Mucosa of descending colon (tissue), 3 donors: Measurements from ENCODE around the gene SLC30A7. TPM values are rescaled to one million over a fixed set of nuclear protein-coding genes. Genes with fewer than 3 reads are reported as not detected.
"Not testable (repeated sequence)": the region's sequence is repeated elsewhere in the genome, so short reads cannot be mapped to it uniquely, and the experiment has no call there.

Source experiments
- ATAC-seq: fragments of 200-7000 bp; cut with Tn5 transposase; one replicate; pipeline ENCODE4 v1.9.1; 2020; ENCODE audit warnings: mild to moderate bottlenecking, moderate library complexity
- DNase-seq, 3 donors: peaks; one replicate each; pipeline ENCODE4 v3.0.0-alpha.2; 2020
- H3K36me3 ChIP-seq: fragments of 200-600 bp; one replicate; pipeline ENCODE4 v1.8.0; 2021; ENCODE audit warnings: low read depth, mild to moderate bottlenecking
- H3K4me1 ChIP-seq: fragments of 200-600 bp; one replicate; pipeline ENCODE4 v1.8.0; 2021; ENCODE audit warnings: low read depth, mild to moderate bottlenecking
- H3K4me3 ChIP-seq: fragments of 200-600 bp; one replicate; pipeline ENCODE4 v1.8.0; 2021; ENCODE audit warnings: mild to moderate bottlenecking
- H3K9me3 ChIP-seq: fragments of 200-600 bp; one replicate; pipeline ENCODE4 v1.8.0; 2021; ENCODE audit warnings: mild to moderate bottlenecking
- intact Hi-C, 2 donors: fragments of 100-400 bp; cut with DNase I in 1 of 2; cut with micrococcal nuclease in 1 of 2; formaldehyde crosslinking; loops; one replicate each; pipeline versions ENCODE4 v1.11.0 to v1.11.1; 2022; cut with DNase I, micrococcal nuclease
- total RNA-seq, 3 donors: library from RNA; stranded (reverse); fragmentation: NEBNext Ultra II Directional in 2 of 3; extraction: Animal tissue kit (Norgen Biotek cat#: 25700) in 2 of 3; gene quantifications; one replicate each; pipeline versions ENCODE4 v1.2.1 to v1.2.4, GENCODE V29; 2021 to 2023
- TF ChIP-seq, protein P1 (sequence below): fragments of 200-600 bp; IDR thresholded peaks from one replicate; pipeline ENCODE4 v1.8.0; 2022; ENCODE audit warnings: antibody characterized with exemption, mild to moderate bottlenecking
- donor health status: DM: no; HTN: no; CAD: no; lungs with moderate emphysema.
- donor health status: DM: no; HTN: no; CAD: no.
- donor health status: DM: no; HTN: yes; CAD: no.

SLC30A7 gene
- total RNA-seq, 3 donors from 2014 or later: 27.3 to 37.0 (median 35.7) TPM

DNA sequence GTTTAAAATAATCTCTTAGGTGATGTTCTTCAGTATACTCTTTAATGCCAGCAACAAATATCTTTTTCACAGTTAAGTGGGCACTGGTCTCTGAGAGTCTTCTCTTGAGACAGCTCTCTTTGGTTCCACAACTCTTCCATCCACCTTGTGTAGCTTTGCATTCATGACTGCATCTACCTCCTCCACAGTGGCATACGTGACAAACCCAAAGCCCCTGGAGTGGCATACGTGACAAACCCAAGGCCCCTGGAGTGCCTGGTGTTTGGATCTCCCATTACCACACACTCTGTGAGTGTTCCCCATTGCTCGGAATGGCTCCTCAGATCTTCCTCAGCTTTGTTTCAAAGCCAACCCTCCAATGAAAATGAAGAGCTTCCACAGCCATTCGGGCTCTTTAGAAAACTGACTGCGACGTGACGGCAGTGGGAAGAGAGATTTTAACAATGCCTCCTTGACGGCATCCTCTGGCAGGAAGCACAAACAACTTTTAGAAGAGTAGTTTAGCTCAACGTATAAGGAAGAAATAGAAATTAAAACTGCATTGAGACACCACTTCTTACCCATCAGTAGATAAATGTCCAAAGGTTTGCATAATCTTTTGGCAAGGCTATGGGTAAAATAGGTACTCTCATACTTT lies 45.8 kb downstream of the SLC30A7 start:
- intact Hi-C loops: no loop called here

DNA sequence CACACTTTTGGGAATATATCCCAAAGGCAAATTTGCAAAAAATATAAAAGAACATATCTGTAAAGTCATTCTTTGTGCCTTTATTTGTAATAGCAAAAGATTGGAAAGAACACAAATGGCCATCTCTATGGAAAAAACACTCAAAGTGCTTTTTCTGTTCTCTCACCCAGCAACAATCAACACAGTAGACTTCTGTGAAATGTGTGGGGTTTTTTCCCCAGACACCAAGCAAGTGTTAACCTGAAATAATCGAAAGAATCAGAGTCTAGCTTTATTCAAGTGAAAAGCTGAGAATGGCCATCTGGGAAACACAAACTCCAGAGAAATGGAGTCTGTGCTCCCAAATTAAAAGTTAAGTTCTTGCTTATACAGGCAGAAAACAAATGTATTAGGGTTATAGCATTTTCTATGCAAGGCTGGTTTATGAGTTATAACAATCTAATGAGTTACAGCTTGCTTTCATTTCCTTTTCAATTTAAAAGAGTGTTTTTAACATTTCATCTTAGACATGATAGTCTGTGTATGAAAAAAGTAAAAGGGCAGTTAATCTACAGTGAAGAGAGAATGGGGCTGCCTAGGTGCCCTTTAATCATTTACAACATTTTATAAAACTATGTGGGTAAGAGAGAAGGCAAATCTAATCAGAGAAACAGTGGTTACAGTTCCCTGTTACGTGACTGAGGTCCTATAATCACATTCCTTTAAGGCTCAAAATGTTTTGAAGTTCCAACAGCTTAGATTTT lies 46.6 kb downstream of the SLC30A7 start:
- H3K36me3 ChIP-seq: no peaks in the 10 kb centered on the region
- TF ChIP-seq, protein P1, sequence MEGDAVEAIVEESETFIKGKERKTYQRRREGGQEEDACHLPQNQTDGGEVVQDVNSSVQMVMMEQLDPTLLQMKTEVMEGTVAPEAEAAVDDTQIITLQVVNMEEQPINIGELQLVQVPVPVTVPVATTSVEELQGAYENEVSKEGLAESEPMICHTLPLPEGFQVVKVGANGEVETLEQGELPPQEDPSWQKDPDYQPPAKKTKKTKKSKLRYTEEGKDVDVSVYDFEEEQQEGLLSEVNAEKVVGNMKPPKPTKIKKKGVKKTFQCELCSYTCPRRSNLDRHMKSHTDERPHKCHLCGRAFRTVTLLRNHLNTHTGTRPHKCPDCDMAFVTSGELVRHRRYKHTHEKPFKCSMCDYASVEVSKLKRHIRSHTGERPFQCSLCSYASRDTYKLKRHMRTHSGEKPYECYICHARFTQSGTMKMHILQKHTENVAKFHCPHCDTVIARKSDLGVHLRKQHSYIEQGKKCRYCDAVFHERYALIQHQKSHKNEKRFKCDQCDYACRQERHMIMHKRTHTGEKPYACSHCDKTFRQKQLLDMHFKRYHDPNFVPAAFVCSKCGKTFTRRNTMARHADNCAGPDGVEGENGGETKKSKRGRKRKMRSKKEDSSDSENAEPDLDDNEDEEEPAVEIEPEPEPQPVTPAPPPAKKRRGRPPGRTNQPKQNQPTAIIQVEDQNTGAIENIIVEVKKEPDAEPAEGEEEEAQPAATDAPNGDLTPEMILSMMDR: no peak
- H3K4me3 ChIP-seq: no peak overlapping the region
- no peak for DNase-seq
- no peaks in the 10 kb centered on the region for H3K4me1 ChIP-seq
- no peak for ATAC-seq
- H3K9me3 ChIP-seq: no peaks in the 10 kb centered on the region
- intact Hi-C loops: no loop called here

More for the DNA sequence above, 45.8 kb downstream of the SLC30A7 start:
- no peaks in the 10 kb centered on the region for H3K4me1 ChIP-seq
- H3K9me3 ChIP-seq: no peaks in the 10 kb centered on the region
- ATAC-seq (no peak), DNase-seq (no peak)
- H3K36me3 ChIP-seq: no peaks in the 10 kb centered on the region
- H3K4me3 ChIP-seq: no peak overlapping the region
- TF ChIP-seq, protein P1: no peak

DNA sequence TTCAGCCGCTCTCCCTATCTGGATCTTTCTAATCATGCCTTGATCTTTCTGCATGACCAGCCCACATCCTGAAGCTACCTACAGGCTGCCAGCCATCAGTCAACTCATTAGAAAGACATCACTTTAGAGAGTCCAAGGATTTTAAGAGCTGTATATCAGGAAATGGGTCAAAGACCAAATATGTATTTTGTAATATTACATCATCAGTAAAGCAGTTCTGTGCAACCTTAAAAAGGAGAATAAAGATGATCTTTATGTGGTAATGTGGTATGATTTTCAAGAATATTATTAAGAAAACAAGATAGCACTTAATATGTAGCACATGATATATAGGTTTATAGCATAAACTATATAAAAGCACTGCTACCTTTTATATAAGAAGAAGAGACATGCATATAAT lies 47.6 kb downstream of the SLC30A7 start:
- ATAC-seq (no peak), DNase-seq (no peak)
- TF ChIP-seq, protein P1: no peak
- H3K9me3 ChIP-seq: no peaks in the 10 kb centered on the region
- peaks cover under 1% of the 10 kb centered on the region for H3K4me1 ChIP-seq
- no peaks in the 10 kb centered on the region for H3K36me3 ChIP-seq
- intact Hi-C loops: no loop called here
- H3K4me3 ChIP-seq: no peak overlapping the region

DNA sequence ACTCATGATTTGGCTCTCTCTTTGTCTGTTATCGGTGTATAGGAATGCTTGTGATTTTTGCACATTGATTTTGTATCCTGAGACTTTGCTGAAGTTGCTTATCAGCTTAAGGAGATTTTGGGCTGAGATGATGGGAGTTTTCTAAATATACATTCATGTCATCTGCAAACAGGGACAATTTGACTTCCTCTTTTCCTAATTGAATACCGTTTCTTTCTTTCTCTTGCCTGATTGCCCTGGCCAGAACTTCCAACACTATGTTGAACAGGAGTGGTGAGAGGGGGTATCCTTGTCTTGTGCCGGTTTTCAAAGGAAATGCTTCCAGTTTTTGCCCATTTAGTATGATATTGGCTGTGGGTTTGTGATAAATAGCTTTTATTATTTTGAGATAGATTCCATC lies 50.2 kb downstream of the SLC30A7 start:
- ATAC-seq, H3K9me3 ChIP-seq, DNase-seq, H3K36me3 ChIP-seq, H3K4me3 ChIP-seq, intact Hi-C loops: not testable (repeated sequence)
- peaks cover 17% of the 10 kb centered on the region for H3K4me1 ChIP-seq

DNA sequence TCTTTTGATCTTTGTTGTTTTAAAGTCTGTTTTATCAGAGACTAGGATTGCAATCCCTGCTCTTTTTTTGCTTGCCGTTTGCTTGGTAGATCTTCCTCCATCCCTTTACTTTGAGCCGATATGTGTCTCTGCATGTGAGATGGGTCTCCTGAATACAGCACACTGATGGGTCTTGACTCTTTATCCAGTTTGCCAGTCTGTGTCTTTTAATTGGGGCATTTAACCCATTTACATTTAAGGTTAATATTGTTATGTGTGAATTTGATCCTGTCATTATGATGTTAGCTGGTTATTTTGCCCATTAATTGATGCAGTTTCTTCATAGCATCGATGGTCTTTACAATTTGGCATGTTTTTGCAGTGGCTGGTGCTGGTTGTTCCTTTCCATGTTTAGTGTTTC lies 51.9 kb downstream of the SLC30A7 start:
- intact Hi-C loops, H3K4me3 ChIP-seq, DNase-seq, ATAC-seq, H3K36me3 ChIP-seq, H3K9me3 ChIP-seq: not testable (repeated sequence)
- H3K4me1 ChIP-seq: peaks cover 17% of the 10 kb centered on the region

DNA sequence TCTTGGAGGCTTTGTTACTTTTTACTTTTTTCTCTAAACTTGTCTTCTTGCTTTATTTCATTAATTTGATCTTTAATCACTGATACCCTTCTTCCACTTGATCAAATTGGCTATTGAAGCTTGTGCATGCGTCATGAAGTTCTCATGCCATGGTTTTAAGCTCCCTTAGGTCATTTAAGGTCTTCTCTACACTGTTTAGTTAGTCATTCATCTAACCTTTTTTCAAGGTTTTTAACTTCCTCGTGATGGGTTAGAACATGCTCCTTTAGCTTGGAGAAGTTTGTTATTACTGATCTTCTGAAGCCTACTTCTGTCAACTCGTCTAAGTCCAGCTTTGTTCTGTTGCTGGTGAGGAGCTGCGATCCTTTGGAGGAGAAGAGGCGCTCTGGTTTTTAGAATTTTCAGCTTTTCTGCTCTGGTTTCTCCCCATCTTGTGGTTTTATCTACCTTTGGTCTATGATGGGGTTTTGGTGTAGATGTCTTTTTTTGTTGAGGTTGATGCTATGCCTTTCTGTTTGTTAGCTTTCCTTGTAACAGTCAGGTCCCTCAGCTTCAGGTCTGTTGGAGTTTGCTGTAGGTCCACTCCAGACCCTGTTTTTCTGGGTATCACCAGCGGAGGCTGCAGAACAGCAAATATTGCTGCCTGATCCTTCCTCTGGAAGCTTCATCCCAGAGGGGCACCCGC lies 53.0 kb downstream of the SLC30A7 start:
- not testable (repeated sequence) for ATAC-seq

DNA sequence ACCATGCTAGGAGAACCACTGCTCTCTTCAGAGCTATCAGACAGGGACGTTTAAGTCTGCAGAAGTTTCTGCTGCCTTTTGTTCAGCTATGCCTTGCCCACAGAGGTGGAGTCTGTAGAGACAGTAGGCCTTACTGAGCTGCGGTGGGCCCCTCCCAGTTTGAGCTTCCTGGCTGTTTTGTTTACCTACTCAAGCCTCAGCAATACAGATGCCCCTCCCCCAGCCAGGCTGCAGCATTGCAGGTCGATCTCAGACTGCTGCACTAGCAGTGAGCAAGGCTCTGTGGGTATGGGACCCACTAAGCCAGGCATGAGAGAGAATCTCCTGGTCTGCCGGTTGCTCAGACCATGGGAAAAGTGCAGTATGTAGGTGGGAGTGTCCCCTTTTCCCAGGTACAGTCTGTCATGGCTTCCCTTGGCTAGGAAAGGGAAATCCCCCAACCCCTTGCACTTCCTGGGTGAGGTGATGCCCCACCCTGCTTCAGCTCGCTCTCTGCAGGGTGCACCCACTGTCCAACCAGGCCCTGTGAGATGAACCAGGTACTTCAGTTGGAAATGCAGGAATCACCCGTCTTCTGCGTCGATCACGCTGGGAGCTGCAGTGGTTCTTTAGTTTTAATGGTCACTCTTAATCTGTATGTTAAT lies 53.7 kb downstream of the SLC30A7 start:
- H3K4me1 ChIP-seq: peaks cover 17% of the 10 kb centered on the region
- intact Hi-C loops, H3K36me3 ChIP-seq, H3K9me3 ChIP-seq, H3K4me3 ChIP-seq: not testable (repeated sequence)
- DNase-seq (peak; percentile 84 to 94 (median 92)), ATAC-seq (peak; percentile 99)

More for the DNA sequence above, 53.0 kb downstream of the SLC30A7 start:
- H3K4me3 ChIP-seq, H3K36me3 ChIP-seq, H3K9me3 ChIP-seq, DNase-seq, intact Hi-C loops: not testable (repeated sequence)
- peaks cover 17% of the 10 kb centered on the region for H3K4me1 ChIP-seq
